Endothelial cell of umbilical vein (primary cell): Measurements from ENCODE around the gene PPFIBP1. TPM values are rescaled to one million over a fixed set of nuclear protein-coding genes. Genes with fewer than 3 reads are reported as not detected.

ENCODE experiments used
- BruUV-seq: library from RNA; stranded (reverse); fragments of 400-500 nt; replicated peaks from 2 replicates; lab custom pipeline; 2021; lab: Mats Ljungman, UMichigan
- CTCF ChIA-PET: fragments of 300-600, 350-600 bp; sonication (Branson Sonifier 250); formaldehyde crosslinking; loops from one replicate; lab custom pipeline; 2021; ENCODE audit warnings: antibody characterized with exemption, inconsistent platforms; lab: Charles Lee
- POLR2A ChIA-PET: fragments of 300-600, 350-600 bp; sonication (Branson Sonifier 250); formaldehyde crosslinking; loops from one replicate; lab custom pipeline; 2021; ENCODE audit warnings: antibody characterized with exemption, inconsistent platforms; lab: Charles Lee
- DNase-seq: peaks from one replicate; pipeline ENCODE4 v3.0.0-alpha.2; 2011; ENCODE audit warnings: low read depth, low spot score
- FAIRE-seq: peaks from 2 replicates; lab custom pipeline; 2011; peaks lifted over from hg19 to GRCh38; lab: Jason Lieb, UNC
- H2AFZ ChIP-seq: 2 replicates; pipeline ENCODE4 v1.6.0; 2012; ENCODE audit warnings: low read depth, low read length, control low read depth, inconsistent platforms
- H3K27ac ChIP-seq: 2 replicates; pipeline ENCODE4 v1.5.1; 2011; ENCODE audit warnings: low read depth, mild to moderate bottlenecking, control low read depth, low read length, moderate library complexity; ENCODE audit not compliant: insufficient read depth
- H3K27me3 ChIP-seq, 2 experiments: 2 replicates each; pipeline versions ENCODE4 v1.6.0 to v1.6.1; 2011; ENCODE audit warnings: low read length in 2 of 2, mixed read lengths in 1 of 2; ENCODE audit not compliant: control insufficient read depth in 2 of 2, insufficient read depth in 2 of 2
- H3K36me3 ChIP-seq, 2 experiments: 2 replicates in 1 of 2; 3 replicates in 1 of 2; pipeline ENCODE4 v1.5.1; 2011; ENCODE audit warnings: low read length in 2 of 2, mild to moderate bottlenecking in 1 of 2, moderate library complexity in 1 of 2; ENCODE audit not compliant: control insufficient read depth in 2 of 2, insufficient read depth in 2 of 2; ENCODE audit errors: extremely low read depth in 1 of 2
- H3K4me1 ChIP-seq: 3 replicates; pipeline ENCODE4 v1.5.1; 2011; ENCODE audit warnings: mild to moderate bottlenecking, low read length; ENCODE audit not compliant: control insufficient read depth, insufficient read depth; ENCODE audit errors: extremely low read depth
- H3K4me2 ChIP-seq: 2 replicates; pipeline ENCODE4 v1.6.1; 2011; ENCODE audit warnings: low read length, control low read depth, mixed read lengths; ENCODE audit not compliant: insufficient read depth
- H3K4me3 ChIP-seq, 3 experiments: fragments of 200-600 bp in 1 of 3; sonication (generic), shearing (Covaris generic) in 1 of 3; replicated peaks in 1 of 3; 2 replicates each; pipeline ENCODE4 v1.5.1; 2011 to 2016; ENCODE audit warnings: control low read depth in 3 of 3, low read length in 3 of 3, mild to moderate bottlenecking in 2 of 3, inconsistent platforms in 1 of 3, low read depth in 1 of 3, moderate library complexity in 1 of 3; ENCODE audit not compliant: insufficient read depth in 1 of 3
- H3K79me2 ChIP-seq: 2 replicates; pipeline ENCODE4 v1.6.0; 2012; ENCODE audit warnings: low read length, inconsistent platforms; ENCODE audit not compliant: control insufficient read depth, insufficient read depth
- H3K9ac ChIP-seq: replicated peaks from 2 replicates; pipeline ENCODE3; 2011; ENCODE audit warnings: low read length, control low read depth; ENCODE audit not compliant: insufficient read depth; ENCODE audit errors: extremely low read depth
- H3K9me1 ChIP-seq: replicated peaks from 3 replicates; pipeline ENCODE4 v1.6.0; 2011; ENCODE audit warnings: mild to moderate bottlenecking, low read length; ENCODE audit not compliant: control insufficient read depth, insufficient read depth; ENCODE audit errors: extremely low read depth
- H3K9me3 ChIP-seq: replicated peaks from 2 replicates; pipeline ENCODE4 v1.5.1; 2012; ENCODE audit warnings: low read length, inconsistent platforms; ENCODE audit not compliant: control insufficient read depth, insufficient read depth
- H4K20me1 ChIP-seq: replicated peaks from 2 replicates; pipeline ENCODE3; 2011; ENCODE audit warnings: mild to moderate bottlenecking, low read length; ENCODE audit not compliant: control insufficient read depth, insufficient read depth; ENCODE audit errors: extremely low read depth
- CTCF ChIP-seq, 2 donors: IDR thresholded peaks; 1 replicate in 1 of 2; 2 replicates in 1 of 2; pipeline ENCODE4 v1.5.1; 2011; ENCODE audit warnings: low read length in 2 of 2, mild to moderate bottlenecking in 2 of 2, moderate library complexity in 2 of 2, control low read depth in 1 of 2, inconsistent platforms in 1 of 2, low read depth in 1 of 2; ENCODE audit not compliant: insufficient read depth in 1 of 2; ENCODE audit errors: extremely low read depth in 1 of 2
- EZH2 ChIP-seq: IDR thresholded peaks from 2 replicates; pipeline ENCODE4 v1.6.1; 2012; ENCODE audit warnings: borderline replicate concordance, low read depth, mild to moderate bottlenecking, moderate library complexity, low read length, inconsistent platforms; ENCODE audit not compliant: severe bottlenecking
- FOS ChIP-seq: IDR thresholded peaks from 2 replicates; pipeline ENCODE4 v1.6.1; 2011; ENCODE audit warnings: mild to moderate bottlenecking, low read length, moderate library complexity, borderline replicate concordance; ENCODE audit not compliant: insufficient read depth
- GATA2 ChIP-seq: IDR thresholded peaks from 2 replicates; pipeline ENCODE4 v1.7.0; 2011; ENCODE audit warnings: low read depth, mild to moderate bottlenecking, moderate library complexity, mixed read lengths, low read length; ENCODE audit not compliant: insufficient read length, insufficient read depth
- JUN ChIP-seq: IDR thresholded peaks from 2 replicates; pipeline ENCODE4 v1.6.1; 2011; ENCODE audit warnings: borderline replicate concordance, low read depth; ENCODE audit not compliant: insufficient read length, insufficient read depth
- MAX ChIP-seq: IDR thresholded peaks from 2 replicates; pipeline ENCODE4 v1.6.1; 2011; ENCODE audit not compliant: insufficient read depth, insufficient read length
- MYC ChIP-seq: IDR thresholded peaks from one replicate; pipeline ENCODE4 v1.6.1; 2011; ENCODE audit warnings: mild to moderate bottlenecking, low read depth, low read length
- POLR2A ChIP-seq: IDR thresholded peaks from 2 replicates; pipeline ENCODE4 v1.6.1; 2012; ENCODE audit warnings: low read depth, mild to moderate bottlenecking, control low read depth, low read length
- POLR2AphosphoS5 ChIP-seq: IDR thresholded peaks from 2 replicates; pipeline ENCODE4 v1.6.1; 2012; ENCODE audit warnings: low read depth, mild to moderate bottlenecking, control low read depth, low read length, moderate library complexity; ENCODE audit not compliant: insufficient read depth
- dilution Hi-C: fragments of 300-500 bp; cut with MboI; formaldehyde crosslinking; loops from one replicate; pipeline ENCODE4 v1.15.0; 2019; ENCODE audit warnings: low sequenced_read_pairs; ENCODE audit not compliant: extremely low pct_ligation_motif_present
- intact Hi-C: fragments of 100-400 bp; cut with micrococcal nuclease; formaldehyde crosslinking; loops from one replicate; pipeline ENCODE4 v1.10.0; 2022
- polyA plus RNA-seq, 4 experiments: library from polyadenylated mRNA; depleted of rRNA in 3 of 4; stranded (reverse) in 3 of 4; unstranded in 1 of 4; fragments of >200 nt; gene quantifications; 2 replicates each; pipeline versions ENCODE4 v1.2.1 to v1.2.3, GENCODE V29; 2011 to 2012; ENCODE audit warnings: missing spikeins in 1 of 4
- total RNA-seq: library from RNA; stranded (reverse); gene quantifications from 2 replicates; pipeline ENCODE4 v1.2.3, GENCODE V29; 2021

The PPFIBP1 gene
- total and polyA plus RNA-seq, 2 donors (not counting 3 experiments of a cell fraction or from before 2014, with no cell fraction given) = 45.5 to 154 TPM

GRCh38 chr12:27710592-27711316 is 186.7 kb downstream of the PPFIBP1 start, which contains the start of gene MRPS35:
MRPS35 (plus strand) TSS chr12:27710832; CDS start chr12:27710844, 12 bp downstream.
- Histone ChIP-seq H3K36me3 (no peaks in the 10 kb centered on the region), H3K27me3 (no peaks in the 10 kb centered on the region), H3K9me1 (no peaks in the 10 kb centered on the region), H3K9ac (peak within 1 kb of the TSS; percentile 67), H3K4me1 (peaks cover 10% of the 10 kb centered on the region), H3K79me2 (peaks cover 44% of the 10 kb centered on the region), H4K20me1 (no peaks in the 10 kb centered on the region), H3K4me2 (peak within 1 kb of the TSS; percentile 84), H3K9me3 (no peaks in the 10 kb centered on the region), H3K27ac (peak within 1 kb of the TSS; percentile 46), H2AFZ (peak within 1 kb of the TSS; percentile 93), H3K4me3 (peak within 1 kb of the TSS; percentile 86 to 93 (median 91))
- TF ChIP-seq POLR2AphosphoS5 (peak; percentile 97), MYC (peak; percentile 92), POLR2A (peak; percentile 87), JUN (no peak), MAX (peak; percentile 84), EZH2 (no peak), GATA2 (no peak), CTCF (IDR thresholded peaks at IDR 0.05; ENCODE audit: extremely low read depth in 1 of 2, insufficient read depth in 1 of 2, low read depth in 1 of 2, low read length in 2 of 2) (no peak), FOS (no peak)
- peak; percentile 94 for DNase-seq
- POLR2A ChIA-PET = no interaction called here
- BruUV-seq = TSS peak; percentile 49
- dilution Hi-C loops (no loop called here), intact Hi-C loops (no loop called here)
- CTCF ChIA-PET = no interaction called here
- FAIRE-seq = peak; percentile 86
